Measurements from ENCODE around the gene ZMAT5. TPM values are rescaled to one million over a fixed set of nuclear protein-coding genes. Genes with fewer than 3 reads are reported as not detected.

ZMAT5 gene
- total RNA-seq, 1 donor from 2014 or later = 20.2 TPM

DNA sequence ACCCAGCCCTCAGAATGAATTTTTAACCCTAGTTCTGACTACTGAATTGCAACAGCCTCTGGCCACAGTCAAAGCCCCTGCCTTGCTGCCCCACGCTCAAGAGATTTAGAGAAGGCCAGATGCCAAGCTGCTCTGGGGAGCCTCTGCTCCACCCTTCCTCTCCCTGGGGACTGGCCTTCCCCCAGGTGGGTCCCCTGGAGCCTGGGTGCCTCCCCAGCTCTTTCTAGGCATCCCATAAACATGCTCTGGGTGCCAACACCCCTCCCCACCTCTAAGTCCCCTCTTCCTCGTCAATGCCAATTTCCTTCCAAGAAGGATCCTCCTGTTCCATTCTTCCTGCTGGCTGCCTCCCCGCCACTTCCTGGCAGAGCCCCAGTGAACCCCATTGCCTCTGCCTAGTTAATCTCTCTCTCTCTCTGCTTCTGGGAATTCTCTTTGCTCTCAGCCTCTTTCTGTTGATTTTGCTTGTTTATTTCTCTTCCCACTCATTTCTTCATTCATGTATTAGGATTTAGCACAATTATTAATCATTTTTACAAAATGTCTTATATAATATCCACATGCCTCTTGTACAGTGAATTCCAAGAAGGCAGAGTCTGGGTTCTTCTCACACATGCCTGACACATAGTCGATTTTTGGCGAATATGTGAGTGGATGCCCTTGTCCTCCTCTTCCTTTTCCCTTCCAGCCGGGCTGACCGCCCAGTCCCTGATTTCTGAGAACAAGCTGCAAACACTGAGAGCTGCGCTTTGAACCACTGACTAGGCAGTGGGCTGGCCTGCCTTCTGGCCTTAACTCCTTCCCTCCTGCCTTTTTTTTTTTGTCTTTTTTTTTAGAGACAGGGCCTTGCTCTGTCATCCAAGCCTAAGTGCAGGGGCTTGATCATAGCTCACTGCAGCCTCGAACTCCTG lies 17.9 kb upstream of the ZMAT5 start:
- Mint-ChIP-seq H3K27me3 (ENCODE audit: unreplicated experiment) (peaks cover under 1% of the 10 kb centered on the region), H3K27ac (ENCODE audit: unreplicated experiment) (peak overlapping the region; percentile 2), H3K9me3 (ENCODE audit: unreplicated experiment) (no peaks in the 10 kb centered on the region), H3K36me3 (ENCODE audit: low read depth, unreplicated experiment) (peaks cover 17% of the 10 kb centered on the region), H3K4me3 (ENCODE audit: unreplicated experiment) (no peak overlapping the region), H3K4me1 (ENCODE audit: unreplicated experiment) (peaks cover 26% of the 10 kb centered on the region)
- DNase-seq (ENCODE audit: low spot score) = no peak
- TF ChIP-seq, protein P1, sequence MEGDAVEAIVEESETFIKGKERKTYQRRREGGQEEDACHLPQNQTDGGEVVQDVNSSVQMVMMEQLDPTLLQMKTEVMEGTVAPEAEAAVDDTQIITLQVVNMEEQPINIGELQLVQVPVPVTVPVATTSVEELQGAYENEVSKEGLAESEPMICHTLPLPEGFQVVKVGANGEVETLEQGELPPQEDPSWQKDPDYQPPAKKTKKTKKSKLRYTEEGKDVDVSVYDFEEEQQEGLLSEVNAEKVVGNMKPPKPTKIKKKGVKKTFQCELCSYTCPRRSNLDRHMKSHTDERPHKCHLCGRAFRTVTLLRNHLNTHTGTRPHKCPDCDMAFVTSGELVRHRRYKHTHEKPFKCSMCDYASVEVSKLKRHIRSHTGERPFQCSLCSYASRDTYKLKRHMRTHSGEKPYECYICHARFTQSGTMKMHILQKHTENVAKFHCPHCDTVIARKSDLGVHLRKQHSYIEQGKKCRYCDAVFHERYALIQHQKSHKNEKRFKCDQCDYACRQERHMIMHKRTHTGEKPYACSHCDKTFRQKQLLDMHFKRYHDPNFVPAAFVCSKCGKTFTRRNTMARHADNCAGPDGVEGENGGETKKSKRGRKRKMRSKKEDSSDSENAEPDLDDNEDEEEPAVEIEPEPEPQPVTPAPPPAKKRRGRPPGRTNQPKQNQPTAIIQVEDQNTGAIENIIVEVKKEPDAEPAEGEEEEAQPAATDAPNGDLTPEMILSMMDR (IDR thresholded peaks at IDR 0.05; ENCODE audit: unreplicated experiment) = no peak

DNA sequence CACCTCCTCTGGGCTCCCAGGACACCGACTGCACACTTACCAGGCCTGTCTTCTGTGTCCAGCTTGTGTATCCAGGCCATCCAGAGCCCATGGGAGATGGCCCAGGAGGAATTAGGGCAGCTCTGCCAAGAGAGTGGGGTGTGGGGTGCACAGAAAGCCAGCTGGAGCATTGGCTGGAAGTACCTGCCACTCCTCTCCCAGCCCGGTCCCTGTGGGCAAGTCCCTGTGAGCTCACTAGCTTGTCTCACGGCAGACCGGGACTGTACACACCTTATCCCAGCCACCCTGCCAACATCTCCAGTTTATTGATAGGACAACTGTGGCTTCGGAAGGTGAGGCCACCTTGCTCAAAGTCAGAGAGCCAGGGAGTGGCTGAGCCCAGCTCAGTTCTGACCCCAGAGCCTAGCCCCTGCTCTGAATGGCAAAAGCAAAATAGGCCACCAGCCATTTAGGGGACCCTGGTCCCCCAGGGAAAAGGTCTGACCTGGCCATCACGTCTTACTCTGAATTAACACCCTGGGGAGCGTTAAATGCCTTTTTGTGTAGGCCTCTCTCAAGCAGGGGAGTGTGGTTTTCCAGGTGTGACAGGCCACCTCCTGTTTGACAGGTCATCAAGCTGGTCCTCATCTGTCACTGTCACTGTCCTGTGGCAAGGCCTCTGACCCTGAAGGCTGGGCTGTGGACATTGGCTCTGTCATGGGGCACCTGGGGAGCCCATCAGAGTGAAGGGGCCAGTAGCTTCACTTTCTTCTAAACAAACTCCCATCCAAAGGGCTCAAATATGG lies 15.4 kb upstream of the ZMAT5 start:
- peaks cover 4% of the 10 kb centered on the region for H3K36me3 Mint-ChIP-seq (ENCODE audit: low read depth, unreplicated experiment)
- no peaks in the 10 kb centered on the region for H3K9me3 Mint-ChIP-seq (ENCODE audit: unreplicated experiment)
- TF ChIP-seq, protein P1 (IDR thresholded peaks at IDR 0.05; ENCODE audit: unreplicated experiment) = no peak
- no peak for DNase-seq (ENCODE audit: low spot score)
- no peak overlapping the region for H3K27ac Mint-ChIP-seq (ENCODE audit: unreplicated experiment)
- H3K4me1 Mint-ChIP-seq (ENCODE audit: unreplicated experiment) = peaks cover 17% of the 10 kb centered on the region
- H3K4me3 Mint-ChIP-seq (ENCODE audit: unreplicated experiment) = no peak overlapping the region
- H3K27me3 Mint-ChIP-seq (ENCODE audit: unreplicated experiment) = no peaks in the 10 kb centered on the region

DNA sequence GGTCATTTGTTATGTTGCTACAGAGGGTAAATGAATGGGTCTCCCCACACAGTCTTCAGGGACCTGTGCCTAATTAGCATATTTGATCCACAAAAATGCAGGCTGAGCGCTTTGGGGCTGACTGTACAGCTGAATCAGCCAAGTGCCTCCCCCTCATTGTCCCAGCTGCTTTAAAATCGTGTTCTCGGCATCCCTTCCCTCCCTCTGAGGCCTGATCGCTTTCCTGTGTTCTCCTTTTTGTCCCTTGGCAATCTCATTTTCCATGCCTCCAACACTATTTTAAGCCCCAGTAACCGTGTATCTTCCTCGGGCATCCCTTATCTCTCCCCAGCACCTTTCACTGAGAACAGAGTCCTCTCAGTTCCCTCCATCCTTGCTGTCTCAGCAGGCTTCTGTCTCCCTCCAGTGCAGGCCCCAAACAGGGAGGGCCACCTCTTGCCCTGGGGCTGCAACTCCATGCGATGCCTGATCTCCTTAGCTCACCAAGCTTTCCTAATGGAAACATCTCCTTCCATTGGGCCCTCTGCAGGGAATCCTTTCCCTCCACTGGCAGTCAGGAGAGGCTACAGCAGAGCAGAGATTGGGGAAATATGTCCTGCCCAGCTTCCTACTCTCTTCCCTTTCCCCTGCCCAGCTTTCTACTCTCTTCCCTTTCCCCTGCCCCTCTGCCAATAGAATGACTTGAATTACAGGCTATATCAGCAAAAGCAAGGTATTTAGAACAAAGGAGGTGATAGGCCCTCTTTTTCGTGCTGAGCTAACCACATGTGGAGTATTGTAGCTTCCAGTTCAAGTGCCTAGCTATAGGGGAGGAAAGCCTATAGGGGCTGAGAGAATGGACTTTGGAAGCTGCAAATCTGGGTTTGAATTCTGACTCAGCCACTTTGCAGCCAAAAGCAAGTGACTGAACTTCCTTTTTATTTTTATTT lies 14.2 kb upstream of the ZMAT5 start:
- TF ChIP-seq, protein P1 (IDR thresholded peaks at IDR 0.05; ENCODE audit: unreplicated experiment) = no peak
- H3K27ac Mint-ChIP-seq (ENCODE audit: unreplicated experiment) = peak overlapping the region; percentile 43
- no peaks in the 10 kb centered on the region for H3K36me3 Mint-ChIP-seq (ENCODE audit: low read depth, unreplicated experiment)
- H3K4me3 Mint-ChIP-seq (ENCODE audit: unreplicated experiment) = no peak overlapping the region
- no peaks in the 10 kb centered on the region for H3K9me3 Mint-ChIP-seq (ENCODE audit: unreplicated experiment)
- no peaks in the 10 kb centered on the region for H3K27me3 Mint-ChIP-seq (ENCODE audit: unreplicated experiment)
- no peak for DNase-seq (ENCODE audit: low spot score)
- H3K4me1 Mint-ChIP-seq (ENCODE audit: unreplicated experiment) = peaks cover 17% of the 10 kb centered on the region

DNA sequence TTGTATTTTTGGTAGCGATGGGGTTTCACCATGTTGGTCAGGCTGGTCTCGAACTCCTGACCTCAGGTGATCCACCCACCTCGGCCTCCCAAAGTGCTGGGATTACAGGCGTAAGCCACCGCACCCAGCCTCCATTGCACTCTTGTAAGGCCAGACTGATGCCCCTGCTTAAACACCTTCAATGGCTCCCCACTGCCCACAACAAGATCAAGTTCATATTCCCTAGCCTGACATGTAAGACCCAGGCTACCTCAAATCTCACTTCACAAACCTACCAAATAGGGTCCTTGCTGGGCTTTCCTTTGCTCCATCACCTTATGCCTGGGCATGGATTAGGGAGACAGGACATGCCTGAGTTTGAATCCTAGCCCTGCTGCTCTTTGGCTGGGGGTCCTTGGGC lies 13.4 kb upstream of the ZMAT5 start:
- Mint-ChIP-seq H3K27me3 (ENCODE audit: unreplicated experiment) (no peaks in the 10 kb centered on the region), H3K36me3 (ENCODE audit: low read depth, unreplicated experiment) (no peaks in the 10 kb centered on the region), H3K9me3 (ENCODE audit: unreplicated experiment) (no peaks in the 10 kb centered on the region)

More for the DNA sequence above, 13.4 kb upstream of the ZMAT5 start:
- H3K4me1 Mint-ChIP-seq (ENCODE audit: unreplicated experiment) = peaks cover 17% of the 10 kb centered on the region
- no peak for DNase-seq (ENCODE audit: low spot score)
- H3K4me3 Mint-ChIP-seq (ENCODE audit: unreplicated experiment) = no peak overlapping the region
- H3K27ac Mint-ChIP-seq (ENCODE audit: unreplicated experiment) = no peak overlapping the region
- TF ChIP-seq, protein P1 (IDR thresholded peaks at IDR 0.05; ENCODE audit: unreplicated experiment) = no peak

All from endothelial cell (in vitro differentiated cells).